ENCODE data around the gene TAF5L. TPM values are rescaled to one million over a fixed set of nuclear protein-coding genes. Genes with fewer than 3 reads are reported as not detected.

The TAF5L gene
- total and polyA plus RNA-seq, 2 of the 4 experiments (the other 2 are of a cell fraction): 17.9 to 18.6 TPM

DNA sequence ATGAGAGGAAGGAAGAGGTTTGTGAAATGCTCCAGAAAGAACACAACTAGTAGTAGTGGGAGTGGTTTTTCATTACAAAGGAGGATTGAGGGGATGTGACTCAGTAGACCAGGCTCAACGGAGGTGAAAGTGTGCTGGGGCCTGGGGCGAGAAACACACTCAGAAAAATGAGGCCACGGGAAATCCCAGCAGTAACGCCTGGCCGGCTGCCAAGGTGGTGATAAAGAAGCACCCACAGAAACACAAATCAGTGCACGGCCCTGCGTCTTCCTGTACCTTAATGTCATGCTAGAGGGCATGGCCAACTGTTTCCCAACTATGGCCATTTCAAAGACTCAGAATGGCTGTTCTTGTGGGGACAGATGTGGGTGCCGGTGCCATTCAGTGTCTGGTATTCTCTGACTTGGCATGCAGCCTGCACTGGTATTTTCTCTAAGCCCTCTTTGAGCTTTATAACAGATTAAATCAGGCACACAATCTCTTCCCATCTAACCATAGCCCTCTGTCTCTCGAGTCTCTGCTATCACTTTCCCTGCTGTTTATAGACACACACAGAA is 38.3 kb upstream of the TAF5L start:
- no peak overlapping the region for H3K18ac ChIP-seq (ENCODE audit: low read depth, low read length)
- H3K9ac ChIP-seq (ENCODE audit: low read depth, low read length): no peak overlapping the region
- WGBS, 2 experiments (ENCODE audit: extremely low coverage in 2 of 2, insufficient read length in 1 of 2): 50% methylated on average over 2 of the region's 9 CpGs; no CpG with 5 or more reads in 1 of the 2 experiments
- no peak overlapping the region for H2AFZ ChIP-seq (replicated peaks; ENCODE audit: low read length, poor library complexity)
- no peak overlapping the region for H3K56ac ChIP-seq (ENCODE audit: extremely low read depth, insufficient read depth, low read length)
- H3K9me3 ChIP-seq (ENCODE audit: control insufficient read depth, insufficient read depth, low read length): no peaks in the 10 kb centered on the region
- no peak overlapping the region for H3K4me2 ChIP-seq (ENCODE audit: low read depth, low read length)
- H3K4me3 ChIP-seq (ENCODE audit: insufficient read depth, low read depth, low read length): no peak overlapping the region
- 0 out of 2 replicates have a peak, but pooled peaks cover 1% of the 10 kb centered on the region for H3K36me3 ChIP-seq (ENCODE audit: control insufficient read depth, insufficient read depth, low read length)
- H4K20me1 ChIP-seq (ENCODE audit: insufficient read depth, low read length): no peaks in the 10 kb centered on the region
- H2BK5ac ChIP-seq (ENCODE audit: low read depth, low read length, poor library complexity, severe bottlenecking): no peak overlapping the region
- no peak overlapping the region for H2BK15ac ChIP-seq (ENCODE audit: low read depth, low read length)
- DNase-seq: peak; percentile 63
- ChIA-PET POLR2A (ENCODE audit: unreplicated experiment) (no interaction called here), CTCF (no interaction called here)
- no peak overlapping the region for H4K5ac ChIP-seq (ENCODE audit: low read depth, low read length)
- no peak overlapping the region for H2BK120ac ChIP-seq (ENCODE audit: low read depth, low read length)
- H4K91ac ChIP-seq (ENCODE audit: insufficient read depth, low read depth, low read length): no peak overlapping the region
- H4K8ac ChIP-seq (ENCODE audit: low read depth in 2 of 2, low read length in 2 of 2): no peak overlapping the region
- BruUV-seq (replicated peaks): no TSS peak
- no peaks in the 10 kb centered on the region for H3K27me3 ChIP-seq (ENCODE audit: control insufficient read depth, insufficient read depth, low read length)
- no peak overlapping the region for H3K4ac ChIP-seq (ENCODE audit: low read depth, low read length)
- no peak overlapping the region for H3K27ac ChIP-seq (ENCODE audit: insufficient read depth, low read length)
- TF ChIP-seq RAD21 (IDR thresholded peaks at IDR 0.05; ENCODE audit: low read length) (no peak), MAZ (IDR thresholded peaks at IDR 0.05; ENCODE audit: borderline replicate concordance, low read depth, low read length) (no peak), NFE2L2 (IDR thresholded peaks at IDR 0.05; ENCODE audit: low read depth, low read length) (no peak), RCOR1 (IDR thresholded peaks at IDR 0.05; ENCODE audit: insufficient replicate concordance, low read length) (no peak), SMC3 (IDR thresholded peaks at IDR 0.05; ENCODE audit: low read depth, low read length) (no peak), CEBPB (IDR thresholded peaks at IDR 0.05; ENCODE audit: low read depth, low read length) (no peak), MXI1 (IDR thresholded peaks at IDR 0.05; ENCODE audit: borderline replicate concordance, low read depth, low read length) (no peak), BHLHE40 (IDR thresholded peaks at IDR 0.05; ENCODE audit: low read depth, low read length) (no peak), CHD1 (IDR thresholded peaks at IDR 0.05; ENCODE audit: low read depth, low read length) (no peak), RFX5 (IDR thresholded peaks at IDR 0.05; ENCODE audit: low read depth, low read length) (no peak), MAFK (IDR thresholded peaks at IDR 0.05; ENCODE audit: low read depth, low read length) (no peak), POLR2A (IDR thresholded peaks at IDR 0.05; ENCODE audit: low read depth, low read length) (no peak), FOS (IDR thresholded peaks at IDR 0.05; ENCODE audit: low read depth, low read length) (no peak)
- TF ChIP-seq, protein P1, sequence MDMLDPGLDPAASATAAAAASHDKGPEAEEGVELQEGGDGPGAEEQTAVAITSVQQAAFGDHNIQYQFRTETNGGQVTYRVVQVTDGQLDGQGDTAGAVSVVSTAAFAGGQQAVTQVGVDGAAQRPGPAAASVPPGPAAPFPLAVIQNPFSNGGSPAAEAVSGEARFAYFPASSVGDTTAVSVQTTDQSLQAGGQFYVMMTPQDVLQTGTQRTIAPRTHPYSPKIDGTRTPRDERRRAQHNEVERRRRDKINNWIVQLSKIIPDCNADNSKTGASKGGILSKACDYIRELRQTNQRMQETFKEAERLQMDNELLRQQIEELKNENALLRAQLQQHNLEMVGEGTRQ (IDR thresholded peaks at IDR 0.05; ENCODE audit: low read depth, low read length): no peak
- TF ChIP-seq, protein P2, sequence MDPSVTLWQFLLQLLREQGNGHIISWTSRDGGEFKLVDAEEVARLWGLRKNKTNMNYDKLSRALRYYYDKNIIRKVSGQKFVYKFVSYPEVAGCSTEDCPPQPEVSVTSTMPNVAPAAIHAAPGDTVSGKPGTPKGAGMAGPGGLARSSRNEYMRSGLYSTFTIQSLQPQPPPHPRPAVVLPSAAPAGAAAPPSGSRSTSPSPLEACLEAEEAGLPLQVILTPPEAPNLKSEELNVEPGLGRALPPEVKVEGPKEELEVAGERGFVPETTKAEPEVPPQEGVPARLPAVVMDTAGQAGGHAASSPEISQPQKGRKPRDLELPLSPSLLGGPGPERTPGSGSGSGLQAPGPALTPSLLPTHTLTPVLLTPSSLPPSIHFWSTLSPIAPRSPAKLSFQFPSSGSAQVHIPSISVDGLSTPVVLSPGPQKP (IDR thresholded peaks at IDR 0.05; ENCODE audit: borderline replicate concordance, low read depth, low read length): no peak
- TF ChIP-seq, protein P3, sequence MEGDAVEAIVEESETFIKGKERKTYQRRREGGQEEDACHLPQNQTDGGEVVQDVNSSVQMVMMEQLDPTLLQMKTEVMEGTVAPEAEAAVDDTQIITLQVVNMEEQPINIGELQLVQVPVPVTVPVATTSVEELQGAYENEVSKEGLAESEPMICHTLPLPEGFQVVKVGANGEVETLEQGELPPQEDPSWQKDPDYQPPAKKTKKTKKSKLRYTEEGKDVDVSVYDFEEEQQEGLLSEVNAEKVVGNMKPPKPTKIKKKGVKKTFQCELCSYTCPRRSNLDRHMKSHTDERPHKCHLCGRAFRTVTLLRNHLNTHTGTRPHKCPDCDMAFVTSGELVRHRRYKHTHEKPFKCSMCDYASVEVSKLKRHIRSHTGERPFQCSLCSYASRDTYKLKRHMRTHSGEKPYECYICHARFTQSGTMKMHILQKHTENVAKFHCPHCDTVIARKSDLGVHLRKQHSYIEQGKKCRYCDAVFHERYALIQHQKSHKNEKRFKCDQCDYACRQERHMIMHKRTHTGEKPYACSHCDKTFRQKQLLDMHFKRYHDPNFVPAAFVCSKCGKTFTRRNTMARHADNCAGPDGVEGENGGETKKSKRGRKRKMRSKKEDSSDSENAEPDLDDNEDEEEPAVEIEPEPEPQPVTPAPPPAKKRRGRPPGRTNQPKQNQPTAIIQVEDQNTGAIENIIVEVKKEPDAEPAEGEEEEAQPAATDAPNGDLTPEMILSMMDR (conservative IDR thresholded peaks at IDR 0.05; ENCODE audit: low read depth, low read length): no peak
- no peak overlapping the region for H2AK5ac ChIP-seq (ENCODE audit: low read depth, low read length)
- peaks cover 6% of the 10 kb centered on the region; the same call in 1 of the 2 replicates for H3K9me1 ChIP-seq (ENCODE audit: insufficient read depth, low read length)
- ATAC-seq (ENCODE audit: low read depth): peak; percentile 58
- no peaks in the 10 kb centered on the region for H3K79me1 ChIP-seq (ENCODE audit: low read depth in 1 of 2, low read length in 2 of 2)
- dilution Hi-C loops (cut with HindIII; ENCODE audit: low sequenced_read_pairs, unreplicated experiment) (no loop called here), in situ Hi-C loops (cut with MboI; ENCODE audit: low sequenced_read_pairs) (loop anchor here (10.0 kb wide), 1 partner anchor 651 kb away; no protein-coding TSS in a partner anchor), intact Hi-C loops (cut with micrococcal nuclease) (loop anchor here (5.0 to 10.0 kb wide), 2 partner anchors 191 to 403 kb away; partner anchors contain the start of gene GALNT2)
- no peak overlapping the region for H2BK20ac ChIP-seq (ENCODE audit: low read depth, low read length)
- H2AK9ac ChIP-seq (replicated peaks; ENCODE audit: low read depth, low read length, poor library complexity): no peak overlapping the region
- H3K23ac ChIP-seq (ENCODE audit: low read depth, low read length): no peak overlapping the region
- no peak overlapping the region for H3K14ac ChIP-seq (replicated peaks; ENCODE audit: low read depth, low read length)
- peaks cover 6% of the 10 kb centered on the region for H3K4me1 ChIP-seq (ENCODE audit: control insufficient read depth, insufficient read depth, low read length)
